Adrenal gland (tissue), 12 donors: ENCODE measurements around the gene NSMF. TPM values are rescaled to one million over a fixed set of nuclear protein-coding genes. Genes with fewer than 3 reads are reported as not detected.

Source experiments
- DNase-seq, 7 donors: peaks; one replicate each; pipeline ENCODE4 v3.0.0-alpha.2; 2019 to 2020
- H3K27ac ChIP-seq, 5 donors: fragments of 200-600 bp; sonication (generic) in 4 of 5; 1 replicate in 3 of 5; 2 replicates in 2 of 5; pipeline versions ENCODE4 v1.5.1 to v1.8.0; 2016 to 2020; ENCODE audit warnings: mild to moderate bottlenecking in 1 of 5
- H3K27me3 ChIP-seq: fragments of 200-600 bp; 2 replicates; pipeline ENCODE4 v1.8.0; 2021
- H3K36me3 ChIP-seq, 2 donors: fragments of 200-600 bp; replicated peaks in 1 of 2; 1 replicate in 1 of 2; 2 replicates in 1 of 2; pipeline versions ENCODE4 v1.5.1 to v1.8.0; 2018 to 2022
- H3K4me1 ChIP-seq, 2 donors: fragments of 200-600 bp; replicated peaks in 1 of 2; 1 replicate in 1 of 2; 2 replicates in 1 of 2; pipeline versions ENCODE4 v1.5.1 to v1.8.0; 2018 to 2021
- H3K4me3 ChIP-seq, 4 donors: fragments of 200-600 bp; sonication (generic) in 3 of 4; one replicate each; pipeline ENCODE4 v1.5.1; 2016 to 2018
- H3K9me3 ChIP-seq, 3 donors: fragments of 200-600 bp; sonication (generic) in 1 of 3; replicated peaks in 1 of 3; 1 replicate in 2 of 3; 2 replicates in 1 of 3; pipeline versions ENCODE4 v1.5.1 to v1.8.0; 2016 to 2021
- CTCF ChIP-seq, 6 experiments: fragments of 450-650 bp in 4 of 6; fragments of 200-600 bp in 2 of 6; sonication (generic) in 1 of 6; IDR thresholded peaks; 1 replicate in 5 of 6; 2 replicates in 1 of 6; pipeline versions ENCODE4 v1.5.1 to v1.8.0; 2016 to 2021; ENCODE audit warnings: antibody characterized with exemption in 6 of 6, mild to moderate bottlenecking in 2 of 6, moderate library complexity in 1 of 6
- POLR2A ChIP-seq, 2 donors: fragments of 450-650 bp; IDR thresholded peaks; one replicate each; pipeline ENCODE4 v1.6.1; 2017; ENCODE audit warnings: antibody characterized with exemption in 2 of 2, mild to moderate bottlenecking in 2 of 2, moderate library complexity in 1 of 2
- WGBS, 4 donors: extraction: QIAGEN DNeasy Blood & Tissue Kit in 2 of 4; methylation state at CpG; one replicate each; pipeline versions ENCODE4 v1.1.5 to v1.1.7; 2013 to 2017; 5-methylcytosine and 5-hydroxymethylcytosine counted together
- intact Hi-C, 2 donors: fragments of 100-400 bp; cut with DNase I; formaldehyde crosslinking; loops; one replicate each; pipeline versions ENCODE4 v1.14.1 to v1.15.0; 2022 to 2023
- polyA plus RNA-seq, 3 donors: library from polyadenylated mRNA; stranded (reverse); fragments of 200-250 nt in 2 of 3; fragments of 350-450 nt in 1 of 3; fragmentation: Illumina TruSeq in 1 of 3; extraction: RNeasy Lipid Tissue Mini Kit (QIAGEN cat#74804) in 1 of 3; gene quantifications; one replicate each; pipeline ENCODE4 v1.2.3, GENCODE V29; 2013 to 2014
- total RNA-seq, 9 donors: library from RNA; depleted of rRNA in 4 of 9; stranded (reverse); fragments of >200 nt in 4 of 9; fragments of 120-200 nt in 1 of 9; fragmentation: NEBNext Ultra II Directional in 1 of 9; extraction: Animal tissue kit (Norgen Biotek cat#: 25700) in 1 of 9; gene quantifications; one replicate each; pipeline versions ENCODE4 v1.1.0 to v1.2.4, GENCODE V29; 2013 to 2023
- donor health status: healthy with polysubstance abuse.
- donor health status: Bipolar disorder and iron deficiency.
- donor health status: DM: yes; HTN: yes; CAD: no.
- donor health status: DM: no; HTN: no; CAD: no.
- donor health status: DM: no; HTN: no; CAD: no.
- donor health status: DM: yes; HTN: yes; CAD: no.

Gene NSMF
- total and polyA plus RNA-seq, 12 donors, result 8.7 to 118 (median 25.9) TPM

- intact Hi-C loops, result no loop called here
- Histone ChIP-seq H3K4me1 (peaks cover 0 to 9% of the 10 kb centered on the region in 2 donors), H3K9me3 (no peaks in the 10 kb centered on the region), H3K27me3 (no peaks in the 10 kb centered on the region), H3K27ac (no peak overlapping the region), H3K36me3 (no peaks in the 10 kb centered on the region), H3K4me3 (no peak overlapping the region)
- TF ChIP-seq CTCF (IDR thresholded peaks at IDR 0.05), result no peak
- WGBS, 4 donors, result 95% methylated on average over 20 of the region's 20 CpGs; no CpG with 5 or more reads in 2 of the 4 donors
- DNase-seq, result peak in 1 of 7 donors; percentile 12
These were observed 26.3 kb downstream of the NSMF start for GRCh38 chr9:137432687-137433348.

GRCh38 chr9:137431416-137431931 lies 27.7 kb downstream of the NSMF start:
- 72 to 88% (median 81%) methylated on average over 6 to 21 of the region's 21 CpGs for WGBS, 4 donors
- Histone ChIP-seq H3K4me1 (peaks cover 0 to 9% of the 10 kb centered on the region in 2 donors), H3K4me3 (no peak overlapping the region), H3K27me3 (no peaks in the 10 kb centered on the region), H3K36me3 (no peaks in the 10 kb centered on the region), H3K27ac (no peak overlapping the region), H3K9me3 (no peaks in the 10 kb centered on the region)
- intact Hi-C loops, result no loop called here
- TF ChIP-seq POLR2A (IDR thresholded peaks at IDR 0.05) (no peak), CTCF (IDR thresholded peaks at IDR 0.05) (no peak)
- no peak for DNase-seq

GRCh38 chr9:137430723-137431415 lies 28.3 kb downstream of the NSMF start:
- Histone ChIP-seq H3K9me3 (no peaks in the 10 kb centered on the region), H3K4me1 (peaks cover 0 to 3% of the 10 kb centered on the region in 2 donors), H3K27ac (no peak overlapping the region), H3K36me3 (no peaks in the 10 kb centered on the region), H3K27me3 (no peaks in the 10 kb centered on the region), H3K4me3 (no peak overlapping the region)
- DNase-seq, result no peak
- TF ChIP-seq CTCF (IDR thresholded peaks at IDR 0.05) (no peak), POLR2A (IDR thresholded peaks at IDR 0.05) (no peak)
- intact Hi-C loops, result no loop called here
- 80 to 83% (median 81%) methylated on average over 3 to 27 of the region's 27 CpGs; no CpG with 5 or more reads in 1 of the 4 donors for WGBS, 4 donors

- TF ChIP-seq CTCF (IDR thresholded peaks at IDR 0.05) (no peak), POLR2A (IDR thresholded peaks at IDR 0.05) (no peak)
These were observed 29.0 kb downstream of the NSMF start for GRCh38 chr9:137429974-137430722.

More at GRCh38 chr9:137429974-137430722, 29.0 kb downstream of the NSMF start:
- peak in 3 of 7 donors; percentile 14 to 42 (median 30) for DNase-seq
- Histone ChIP-seq H3K4me1 (no peaks in the 10 kb centered on the region), H3K36me3 (no peaks in the 10 kb centered on the region), H3K9me3 (no peaks in the 10 kb centered on the region), H3K27ac (no peak overlapping the region), H3K4me3 (no peak overlapping the region), H3K27me3 (no peaks in the 10 kb centered on the region)
- intact Hi-C loops, result no loop called here
- WGBS, 4 donors, result 53 to 59% (median 56%) methylated on average over 22 to 34 of the region's 34 CpGs
